HT-29 (cell line): ENCODE results near the gene CREB3L2. TPM values are rescaled to one million over a fixed set of nuclear protein-coding genes. Genes with fewer than 3 reads are reported as not detected.
"Not testable (repeated sequence)": the region's sequence is repeated elsewhere in the genome, so short reads cannot be mapped to it uniquely, and the experiment has no call there.

ENCODE experiments used
- DNase-seq: peaks from one replicate; pipeline ENCODE4 v3.0.0-alpha.2; 2015; ENCODE audit warnings: low spot score
- total RNA-seq: library from RNA; depleted of rRNA; stranded (reverse); fragments of >200 nt; shearing (Covaris generic); gene quantifications from 2 replicates; pipeline ENCODE4 v1.2.3, GENCODE V29; 2014; rRNA removed

CREB3L2 gene, protein sequence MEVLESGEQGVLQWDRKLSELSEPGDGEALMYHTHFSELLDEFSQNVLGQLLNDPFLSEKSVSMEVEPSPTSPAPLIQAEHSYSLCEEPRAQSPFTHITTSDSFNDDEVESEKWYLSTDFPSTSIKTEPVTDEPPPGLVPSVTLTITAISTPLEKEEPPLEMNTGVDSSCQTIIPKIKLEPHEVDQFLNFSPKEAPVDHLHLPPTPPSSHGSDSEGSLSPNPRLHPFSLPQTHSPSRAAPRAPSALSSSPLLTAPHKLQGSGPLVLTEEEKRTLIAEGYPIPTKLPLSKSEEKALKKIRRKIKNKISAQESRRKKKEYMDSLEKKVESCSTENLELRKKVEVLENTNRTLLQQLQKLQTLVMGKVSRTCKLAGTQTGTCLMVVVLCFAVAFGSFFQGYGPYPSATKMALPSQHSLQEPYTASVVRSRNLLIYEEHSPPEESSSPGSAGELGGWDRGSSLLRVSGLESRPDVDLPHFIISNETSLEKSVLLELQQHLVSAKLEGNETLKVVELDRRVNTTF
- total RNA-seq, result 3.2 and 4.1 TPM in 2 replicates

- no peak for DNase-seq
These were observed at the start of gene CREB3L2 for GRCh38 chr7:138001529-138002095. TSS of gene CREB3L2 (minus strand) at chr7:138002086. CDS start at chr7:138001705, 381 bp downstream.

DNA sequence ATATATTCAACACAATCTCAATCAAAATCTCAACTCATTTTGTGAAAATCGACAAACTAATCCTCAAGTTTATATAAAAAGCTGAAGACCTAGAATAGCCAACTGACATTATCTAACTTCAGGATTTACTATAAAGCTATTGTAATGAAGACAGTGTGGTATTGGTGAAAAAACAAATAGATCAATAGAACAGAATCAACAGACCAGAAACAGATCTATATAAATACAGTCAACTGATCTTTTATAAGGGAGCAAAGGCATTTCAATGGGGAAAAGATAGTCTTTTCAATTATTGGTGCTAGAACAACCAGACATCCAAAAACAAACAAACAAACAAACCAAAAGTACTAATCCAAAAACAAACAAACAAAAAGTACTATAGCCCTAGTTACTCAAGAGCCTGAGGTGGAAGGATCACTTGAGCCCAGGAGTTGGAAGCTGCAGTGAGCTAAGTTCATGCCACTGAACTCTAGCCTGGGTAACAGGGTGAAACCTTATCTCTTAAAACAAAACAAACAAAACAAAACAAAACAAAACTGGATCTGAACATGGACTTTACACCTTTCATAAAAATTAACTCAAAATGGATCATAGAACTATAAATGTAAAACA lies 47.7 kb upstream of the CREB3L2 start:
- no peak for DNase-seq

DNA sequence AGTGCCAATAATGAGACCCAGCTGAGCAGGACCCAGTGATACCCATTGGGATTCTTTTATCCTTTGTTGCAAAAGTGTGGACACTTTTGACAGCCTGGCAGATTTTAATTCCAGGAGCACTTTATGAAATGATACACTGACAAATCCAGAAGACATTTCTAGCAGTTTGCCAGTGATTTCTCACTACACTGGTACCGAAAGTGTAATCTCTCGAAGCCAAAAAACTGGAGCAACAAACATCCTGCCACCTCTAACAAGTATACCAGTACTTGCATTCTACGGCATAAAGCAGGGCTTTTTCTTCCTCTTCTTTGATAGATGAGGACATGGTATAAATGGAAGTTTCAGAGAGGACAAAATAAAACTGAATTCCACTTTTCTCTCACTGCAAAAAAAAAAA lies 46.0 kb upstream of the CREB3L2 start:
- no peak for DNase-seq

- no peak for DNase-seq
These were observed 43.0 kb upstream of the CREB3L2 start for GRCh38 chr7:138044897-138045296.

DNA sequence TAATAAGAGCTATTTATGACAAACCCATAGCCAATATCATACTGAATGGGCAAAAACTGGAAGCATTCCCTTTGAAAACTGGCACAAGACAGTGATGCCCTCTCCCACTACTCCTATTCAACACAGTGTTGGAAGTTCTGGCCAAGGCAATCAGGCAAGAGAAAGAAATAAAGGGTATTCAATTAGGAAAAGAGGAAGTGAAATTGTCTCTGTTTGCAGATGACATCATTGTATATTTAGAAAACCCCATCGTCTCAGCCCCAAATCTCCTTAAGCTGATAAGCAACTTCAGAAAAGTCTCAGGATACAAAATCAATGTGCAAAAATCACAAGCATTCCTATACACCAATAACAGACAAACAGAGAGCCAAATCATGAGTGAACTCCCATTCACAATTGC lies 38.2 kb upstream of the CREB3L2 start:
- not testable (repeated sequence) for DNase-seq

- no peak for DNase-seq
These were observed 34.2 kb upstream of the CREB3L2 start for GRCh38 chr7:138036135-138036534.

- DNase-seq, result no peak
These were observed 31.4 kb upstream of the CREB3L2 start for GRCh38 chr7:138033241-138033640.

DNA sequence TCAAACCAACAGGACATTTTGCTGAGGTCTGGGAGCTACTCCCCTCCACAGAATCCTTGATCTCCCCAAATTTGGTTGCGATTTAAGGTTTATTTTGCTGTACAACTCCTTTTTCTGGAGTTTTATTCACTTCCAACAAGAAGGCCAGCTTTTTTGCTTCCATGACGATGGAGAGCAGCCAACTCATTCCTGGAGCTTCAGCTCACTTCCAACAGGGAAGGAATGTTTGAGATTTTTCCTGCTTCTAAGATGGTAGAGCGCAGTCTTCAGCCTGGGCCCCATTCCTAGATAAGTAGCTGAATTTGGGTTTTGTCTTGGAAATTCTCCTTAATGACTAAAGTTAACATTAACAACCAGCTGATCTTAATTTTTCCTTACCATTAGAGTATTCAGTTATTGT lies 30.9 kb upstream of the CREB3L2 start:
- no peak for DNase-seq

- no peak for DNase-seq
These were observed 30.3 kb upstream of the CREB3L2 start for GRCh38 chr7:138032186-138032585.

- DNase-seq, result no peak
These were observed 28.9 kb upstream of the CREB3L2 start for GRCh38 chr7:138030679-138031351.

DNA sequence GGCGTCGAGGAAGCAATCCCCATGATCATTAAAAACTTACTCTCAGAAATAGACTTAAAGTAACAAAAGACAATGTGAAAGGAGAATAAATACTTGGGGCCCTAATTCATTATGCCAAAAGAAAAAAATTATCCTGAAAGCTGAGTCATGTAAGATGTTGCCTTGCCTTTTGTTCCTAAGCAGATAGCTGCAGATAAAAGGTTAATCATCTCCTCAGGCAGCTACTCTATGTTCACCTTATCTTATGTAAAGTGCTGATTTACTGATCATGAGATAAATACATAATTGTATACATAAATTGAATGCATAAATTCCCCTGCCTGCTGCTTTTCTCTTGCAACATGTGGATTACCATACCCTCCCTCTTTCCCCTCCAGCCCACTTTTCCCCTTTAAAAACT lies 28.1 kb upstream of the CREB3L2 start:
- no peak for DNase-seq

GRCh38 chr7:138029126-138029525 lies 27.2 kb upstream of the CREB3L2 start:
- DNase-seq, result no peak

DNA sequence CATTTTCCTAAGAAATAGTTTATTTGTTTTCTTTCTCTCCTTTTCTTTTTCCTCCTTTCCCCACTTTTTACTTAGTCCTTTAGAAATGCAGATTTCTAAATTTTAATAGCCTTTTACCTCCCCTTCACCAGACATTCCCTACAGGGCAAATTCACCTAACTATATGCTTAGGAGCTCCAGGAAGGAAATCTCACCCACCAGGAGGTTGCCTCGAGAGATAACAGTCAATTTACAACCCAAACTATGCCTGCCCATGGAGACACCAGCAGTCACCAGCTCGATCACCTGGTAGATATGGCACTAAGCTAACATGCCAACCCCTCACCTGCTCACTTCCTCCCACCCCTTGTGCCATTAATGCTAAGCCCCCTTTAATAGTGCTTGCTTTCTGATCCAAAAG lies 25.2 kb upstream of the CREB3L2 start:
- no peak for DNase-seq

DNA sequence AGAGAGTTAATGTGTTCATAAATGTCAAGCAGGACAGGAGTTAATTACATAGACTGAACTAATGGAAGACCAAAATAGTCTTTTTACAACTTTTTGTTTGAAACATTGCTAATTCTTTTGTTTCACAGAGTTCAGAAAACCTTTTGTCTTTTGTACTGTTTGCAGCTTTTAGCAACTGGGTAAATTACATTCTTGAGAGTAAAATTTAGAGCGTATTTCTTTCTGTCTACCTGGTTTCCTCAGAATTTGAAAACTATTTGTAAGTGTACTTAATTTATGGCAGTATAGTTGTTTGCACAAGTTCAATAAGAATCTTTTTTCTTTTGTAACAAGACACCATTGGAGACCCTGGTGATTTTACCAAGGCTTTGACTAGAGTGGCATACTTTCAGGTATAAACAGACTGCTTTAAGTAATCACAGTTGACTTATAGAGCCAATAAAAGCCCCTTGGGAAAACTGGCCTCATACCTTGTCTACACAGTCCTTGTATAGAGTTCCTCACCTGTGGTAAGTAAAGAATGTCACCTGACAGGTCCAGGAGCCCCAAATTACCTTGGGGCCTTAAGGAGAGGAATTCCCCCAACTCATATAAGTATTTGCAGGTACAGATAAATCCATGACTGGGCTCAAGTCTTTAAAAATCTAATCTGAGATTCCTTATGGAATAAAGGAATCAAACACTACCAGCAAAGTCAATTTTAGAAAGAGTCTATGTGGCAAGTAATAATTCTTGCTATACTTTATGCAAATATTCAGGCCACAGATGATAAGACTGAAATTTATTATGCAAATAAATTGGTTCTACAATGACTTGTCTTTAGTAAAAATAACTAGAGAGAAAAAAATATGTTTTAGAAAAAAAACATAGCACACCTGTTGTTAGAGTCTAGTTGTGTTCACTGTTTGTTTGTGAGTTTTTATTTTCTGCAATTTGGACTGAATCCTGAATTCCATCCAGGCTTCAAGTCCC lies 23.6 kb upstream of the CREB3L2 start:
- no peak for DNase-seq

- no peak for DNase-seq
These were observed 22.9 kb upstream of the CREB3L2 start for GRCh38 chr7:138024765-138025164.

DNA sequence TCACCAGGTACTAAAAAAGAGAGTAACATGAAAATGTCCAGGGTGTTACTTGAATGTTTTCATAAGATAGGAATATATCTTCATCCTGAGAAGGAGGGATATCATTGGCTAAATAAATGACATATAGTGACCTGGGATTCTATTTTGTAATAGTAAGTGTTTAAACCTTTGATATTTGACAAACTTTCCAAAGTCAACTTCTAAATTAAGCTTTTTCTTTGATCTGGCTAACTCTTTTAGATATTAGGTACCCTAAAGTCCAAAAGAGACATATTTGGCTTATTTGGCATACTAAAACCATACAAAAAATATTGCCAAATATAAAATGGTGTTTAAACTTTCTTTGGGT lies 22.4 kb upstream of the CREB3L2 start:
- DNase-seq, result no peak

- no peak for DNase-seq
These were observed 21.9 kb upstream of the CREB3L2 start for GRCh38 chr7:138023618-138024342.

DNA sequence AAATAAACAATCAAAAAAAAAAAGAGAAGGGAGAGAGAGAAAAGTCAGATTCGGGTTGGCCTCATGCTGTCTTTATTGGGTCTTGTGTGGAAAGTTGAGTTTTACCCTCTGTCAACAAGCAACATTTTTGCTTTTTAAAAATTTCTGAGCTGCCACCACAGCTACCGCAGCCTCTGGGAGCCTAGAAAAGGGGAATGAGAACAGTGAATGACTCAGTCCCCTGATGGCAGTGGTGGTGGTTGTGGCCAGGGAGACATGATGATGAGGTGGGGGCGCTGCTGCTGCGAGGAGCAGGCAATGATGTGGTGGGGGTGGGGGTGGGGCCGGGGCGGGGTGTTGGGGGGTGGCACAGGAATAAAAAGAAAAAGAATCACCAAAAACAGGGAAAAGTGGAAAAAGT lies 20.0 kb upstream of the CREB3L2 start:
- no peak for DNase-seq

DNA sequence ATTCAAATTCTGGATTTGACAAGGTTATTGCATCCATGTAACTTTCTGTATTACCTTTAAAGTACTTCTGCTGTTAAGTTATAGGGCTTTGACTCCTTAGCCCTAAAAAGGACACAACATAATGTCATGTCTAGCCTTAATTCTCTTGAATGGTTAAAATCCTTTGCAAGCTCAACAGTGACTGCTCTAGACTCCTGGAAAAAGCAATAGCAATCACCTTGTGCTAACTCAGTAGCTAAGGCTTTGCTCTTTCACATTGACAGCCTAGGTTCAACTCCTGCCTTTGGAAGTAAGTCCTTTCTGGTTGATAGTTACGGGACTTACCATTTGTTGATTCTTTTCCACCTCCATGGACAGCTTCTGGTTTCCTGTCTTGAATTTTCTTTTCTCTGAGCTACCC lies 16.1 kb upstream of the CREB3L2 start:
- no peak for DNase-seq

DNA sequence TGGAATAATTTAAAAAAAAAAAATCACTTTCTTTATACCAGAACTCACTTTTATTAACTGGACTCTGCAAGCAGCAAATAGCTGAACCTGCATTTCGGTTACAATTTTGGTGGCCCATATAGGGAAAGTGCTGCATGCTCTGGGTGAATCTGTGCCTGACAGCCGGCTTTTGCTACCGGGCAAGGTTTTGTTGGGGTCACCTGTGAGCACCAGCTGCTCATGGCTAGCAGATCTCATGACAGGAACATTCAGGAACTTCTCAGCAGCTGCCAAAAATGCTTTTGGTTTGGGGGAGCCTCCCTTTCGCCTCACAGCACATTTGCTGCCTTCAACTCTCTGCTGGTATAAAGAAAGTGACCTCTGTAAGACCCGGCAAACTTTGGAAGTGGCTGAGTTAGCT lies 13.2 kb upstream of the CREB3L2 start:
- no peak for DNase-seq
